ENCODE data around the gene S100A5. TPM values are rescaled to one million over a fixed set of nuclear protein-coding genes. Genes with fewer than 3 reads are reported as not detected.

The S100A5 gene
- total RNA-seq, 2 donors from 2014 or later: not detected

DNA sequence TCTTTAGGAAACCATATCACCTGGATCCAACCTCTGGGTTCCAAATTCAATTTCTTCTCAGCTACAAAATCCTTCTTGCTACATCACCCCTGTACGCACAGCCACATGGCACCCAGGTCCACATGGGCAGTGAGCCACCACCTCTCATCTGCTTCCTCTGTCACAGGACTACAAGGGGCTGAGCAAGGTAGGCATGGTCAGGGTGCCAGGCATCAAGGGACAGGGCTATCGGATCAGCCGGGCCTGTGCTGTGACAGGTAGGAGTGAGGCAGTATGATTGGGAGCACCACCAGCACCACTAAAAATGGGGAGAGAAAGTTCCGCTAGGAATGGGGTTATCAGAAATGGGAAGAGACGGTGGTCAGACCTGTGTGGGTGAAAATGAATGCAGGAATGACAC, 34.3 kb downstream of the S100A5 start:
- no peak for DNase-seq (ENCODE audit: low spot score)
- Histone ChIP-seq H3K27ac (peak overlapping the region; percentile 49 to 72), H3K4me1 (peaks cover 0 to 27% of the 10 kb centered on the region in 2 donors), H3K36me3 (no peaks in the 10 kb centered on the region), H3K9me3 (no peaks in the 10 kb centered on the region), H3K27me3 (no peaks in the 10 kb centered on the region), H3K4me3 (no peak overlapping the region)
- TF ChIP-seq, protein P1, sequence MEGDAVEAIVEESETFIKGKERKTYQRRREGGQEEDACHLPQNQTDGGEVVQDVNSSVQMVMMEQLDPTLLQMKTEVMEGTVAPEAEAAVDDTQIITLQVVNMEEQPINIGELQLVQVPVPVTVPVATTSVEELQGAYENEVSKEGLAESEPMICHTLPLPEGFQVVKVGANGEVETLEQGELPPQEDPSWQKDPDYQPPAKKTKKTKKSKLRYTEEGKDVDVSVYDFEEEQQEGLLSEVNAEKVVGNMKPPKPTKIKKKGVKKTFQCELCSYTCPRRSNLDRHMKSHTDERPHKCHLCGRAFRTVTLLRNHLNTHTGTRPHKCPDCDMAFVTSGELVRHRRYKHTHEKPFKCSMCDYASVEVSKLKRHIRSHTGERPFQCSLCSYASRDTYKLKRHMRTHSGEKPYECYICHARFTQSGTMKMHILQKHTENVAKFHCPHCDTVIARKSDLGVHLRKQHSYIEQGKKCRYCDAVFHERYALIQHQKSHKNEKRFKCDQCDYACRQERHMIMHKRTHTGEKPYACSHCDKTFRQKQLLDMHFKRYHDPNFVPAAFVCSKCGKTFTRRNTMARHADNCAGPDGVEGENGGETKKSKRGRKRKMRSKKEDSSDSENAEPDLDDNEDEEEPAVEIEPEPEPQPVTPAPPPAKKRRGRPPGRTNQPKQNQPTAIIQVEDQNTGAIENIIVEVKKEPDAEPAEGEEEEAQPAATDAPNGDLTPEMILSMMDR (IDR thresholded peaks at IDR 0.05): no peak

DNA sequence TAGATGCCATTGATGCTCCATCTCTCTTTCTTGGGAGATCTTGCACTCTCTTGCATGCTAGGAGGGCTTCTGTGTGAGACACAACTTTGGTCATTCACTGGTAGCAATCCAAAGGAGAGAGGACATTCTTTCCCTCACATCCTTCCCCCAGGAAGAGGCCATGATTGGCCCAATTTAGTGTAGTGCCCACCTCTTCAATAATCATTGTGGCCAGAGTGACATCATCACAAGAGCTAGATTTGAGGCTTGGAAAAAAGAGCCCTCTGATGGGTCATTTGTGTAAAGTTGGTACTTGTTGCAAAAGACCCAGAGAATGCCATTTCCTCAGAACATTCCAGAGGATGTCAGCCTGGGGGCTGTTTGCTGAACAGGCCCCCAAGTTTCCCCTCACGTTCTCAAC, 35.2 kb downstream of the S100A5 start:
- no peaks in the 10 kb centered on the region for H3K9me3 ChIP-seq
- TF ChIP-seq, protein P1 (IDR thresholded peaks at IDR 0.05): no peak
- H3K4me3 ChIP-seq: no peak overlapping the region
- no peak for DNase-seq (ENCODE audit: low spot score)
- no peak overlapping the region for H3K27ac ChIP-seq
- no peaks in the 10 kb centered on the region for H3K27me3 ChIP-seq
- H3K4me1 ChIP-seq: peaks cover 0 to 24% of the 10 kb centered on the region in 2 donors
- H3K36me3 ChIP-seq: no peaks in the 10 kb centered on the region

DNA sequence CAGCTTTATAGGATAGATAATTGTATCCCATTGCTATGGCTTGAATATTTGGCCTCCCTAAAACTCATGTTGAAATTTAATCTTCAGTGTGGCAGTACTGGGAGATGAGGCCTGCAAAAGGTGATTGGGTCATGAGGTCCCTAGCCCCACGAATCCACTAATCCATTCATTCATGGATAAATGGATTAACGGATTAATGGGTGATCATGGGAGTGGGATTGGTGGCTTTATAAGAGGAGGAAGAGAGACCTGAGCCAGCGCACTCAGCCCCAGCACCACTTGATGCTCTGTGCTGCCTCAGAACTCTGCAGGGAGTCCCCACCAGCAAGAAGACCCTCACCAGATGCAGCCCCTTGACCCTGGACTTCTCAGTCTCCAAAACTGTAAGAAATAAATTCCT, 37.0 kb downstream of the S100A5 start:
- no peaks in the 10 kb centered on the region for H3K36me3 ChIP-seq
- H3K27me3 ChIP-seq: no peaks in the 10 kb centered on the region
- no peak overlapping the region for H3K4me3 ChIP-seq
- H3K27ac ChIP-seq: no peak overlapping the region
- H3K4me1 ChIP-seq: peaks cover 0 to 24% of the 10 kb centered on the region in 2 donors
- TF ChIP-seq, protein P1 (IDR thresholded peaks at IDR 0.05): no peak
- no peaks in the 10 kb centered on the region for H3K9me3 ChIP-seq
- DNase-seq (ENCODE audit: low spot score): no peak

DNA sequence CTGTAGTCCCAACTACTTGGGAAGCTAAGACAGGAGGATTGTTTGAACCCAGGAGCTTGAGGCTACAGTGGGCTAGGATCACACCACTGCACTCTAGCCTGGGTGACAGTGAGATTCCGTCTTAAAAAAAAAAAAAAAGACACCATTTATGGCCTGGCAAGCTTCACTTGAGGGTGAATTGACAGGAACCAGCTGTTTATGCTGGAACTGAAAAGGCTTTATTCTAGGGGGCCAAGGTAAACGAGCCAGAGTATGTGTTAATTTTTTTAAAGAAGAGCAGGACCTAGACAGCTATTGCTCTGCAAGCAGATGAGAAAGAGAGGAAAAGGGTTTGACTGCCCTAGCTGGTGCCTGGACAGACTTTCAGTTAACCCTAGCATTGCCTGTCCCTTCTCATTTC, 42.0 kb downstream of the S100A5 start:
- Histone ChIP-seq H3K27me3 (no peaks in the 10 kb centered on the region), H3K4me3 (no peak overlapping the region), H3K36me3 (no peaks in the 10 kb centered on the region), H3K9me3 (no peaks in the 10 kb centered on the region), H3K4me1 (peaks cover 0 to 6% of the 10 kb centered on the region in 2 donors), H3K27ac (no peak overlapping the region)
- TF ChIP-seq, protein P1 (IDR thresholded peaks at IDR 0.05): no peak
- DNase-seq (ENCODE audit: low spot score): no peak

- no peaks in the 10 kb centered on the region for H3K9me3 ChIP-seq
- TF ChIP-seq, protein P1 (IDR thresholded peaks at IDR 0.05): no peak
- H3K27ac ChIP-seq: no peak overlapping the region
- H3K36me3 ChIP-seq: no peaks in the 10 kb centered on the region
- no peak for DNase-seq (ENCODE audit: low spot score)
- no peaks in the 10 kb centered on the region for H3K27me3 ChIP-seq
- no peak overlapping the region for H3K4me3 ChIP-seq
- H3K4me1 ChIP-seq: peaks cover 0 to 17% of the 10 kb centered on the region in 2 donors
Observed at GRCh38 chr1:153495536-153495935, 45.2 kb downstream of the S100A5 start.

- Histone ChIP-seq H3K9me3 (no peaks in the 10 kb centered on the region), H3K4me1 (peaks cover 0 to 17% of the 10 kb centered on the region in 2 donors), H3K4me3 (no peak overlapping the region), H3K36me3 (no peaks in the 10 kb centered on the region), H3K27me3 (no peaks in the 10 kb centered on the region), H3K27ac (no peak overlapping the region)
- DNase-seq (ENCODE audit: low spot score): no peak
- TF ChIP-seq, protein P1 (IDR thresholded peaks at IDR 0.05): peak; percentile 89 to 94
Observed at GRCh38 chr1:153494976-153495535, 45.7 kb downstream of the S100A5 start.

Data from right atrium auricular region (tissue), 2 donors.